GM13977 (cell line): ENCODE measurements around the gene CLDN12.

Source experiments
- DNase-seq: peaks from one replicate; pipeline ENCODE4 v3.0.0; 2012; ENCODE audit warnings: low spot score
- in situ Hi-C: fragments of 300-500 bp; cut with MboI; formaldehyde crosslinking; loops from one replicate; pipeline ENCODE4 v1.12.0; 2022; ENCODE audit warnings: low sequenced_read_pairs, low pct_unique_long_range_greater_than_20kb, mixed read lengths, inconsistent platforms; ENCODE audit not compliant: unreplicated experiment
- TF ChIP-seq, protein P1 (sequence below): IDR thresholded peaks from 2 replicates; pipeline ENCODE4 v1.5.1; 2012; ENCODE audit warnings: mild to moderate bottlenecking, control low read depth; ENCODE audit not compliant: insufficient read depth; ENCODE audit errors: extremely low read depth, missing control alignments

The CLDN12 gene

DNA sequence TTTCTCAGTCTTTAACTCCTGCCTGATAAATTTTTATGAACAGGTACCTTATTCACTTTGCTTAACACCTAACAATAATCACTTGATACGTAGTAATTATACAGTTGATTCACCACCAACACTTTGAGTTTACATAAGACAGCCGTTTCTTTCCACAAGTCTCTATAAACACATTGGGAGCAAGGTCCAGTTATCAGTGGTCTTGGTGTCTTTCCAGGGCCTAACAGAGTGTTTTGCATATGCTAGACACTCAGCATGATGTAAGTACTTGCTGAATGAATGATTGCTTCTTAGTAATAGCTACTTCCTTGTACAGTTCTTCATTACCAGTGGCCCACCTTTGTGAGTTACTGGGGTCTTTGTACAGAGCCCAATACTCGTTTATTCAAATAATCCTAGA, 6.4 kb downstream of the CLDN12 start:
- TF ChIP-seq, protein P1, sequence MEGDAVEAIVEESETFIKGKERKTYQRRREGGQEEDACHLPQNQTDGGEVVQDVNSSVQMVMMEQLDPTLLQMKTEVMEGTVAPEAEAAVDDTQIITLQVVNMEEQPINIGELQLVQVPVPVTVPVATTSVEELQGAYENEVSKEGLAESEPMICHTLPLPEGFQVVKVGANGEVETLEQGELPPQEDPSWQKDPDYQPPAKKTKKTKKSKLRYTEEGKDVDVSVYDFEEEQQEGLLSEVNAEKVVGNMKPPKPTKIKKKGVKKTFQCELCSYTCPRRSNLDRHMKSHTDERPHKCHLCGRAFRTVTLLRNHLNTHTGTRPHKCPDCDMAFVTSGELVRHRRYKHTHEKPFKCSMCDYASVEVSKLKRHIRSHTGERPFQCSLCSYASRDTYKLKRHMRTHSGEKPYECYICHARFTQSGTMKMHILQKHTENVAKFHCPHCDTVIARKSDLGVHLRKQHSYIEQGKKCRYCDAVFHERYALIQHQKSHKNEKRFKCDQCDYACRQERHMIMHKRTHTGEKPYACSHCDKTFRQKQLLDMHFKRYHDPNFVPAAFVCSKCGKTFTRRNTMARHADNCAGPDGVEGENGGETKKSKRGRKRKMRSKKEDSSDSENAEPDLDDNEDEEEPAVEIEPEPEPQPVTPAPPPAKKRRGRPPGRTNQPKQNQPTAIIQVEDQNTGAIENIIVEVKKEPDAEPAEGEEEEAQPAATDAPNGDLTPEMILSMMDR: no peak
- in situ Hi-C loops: no loop called here

DNA sequence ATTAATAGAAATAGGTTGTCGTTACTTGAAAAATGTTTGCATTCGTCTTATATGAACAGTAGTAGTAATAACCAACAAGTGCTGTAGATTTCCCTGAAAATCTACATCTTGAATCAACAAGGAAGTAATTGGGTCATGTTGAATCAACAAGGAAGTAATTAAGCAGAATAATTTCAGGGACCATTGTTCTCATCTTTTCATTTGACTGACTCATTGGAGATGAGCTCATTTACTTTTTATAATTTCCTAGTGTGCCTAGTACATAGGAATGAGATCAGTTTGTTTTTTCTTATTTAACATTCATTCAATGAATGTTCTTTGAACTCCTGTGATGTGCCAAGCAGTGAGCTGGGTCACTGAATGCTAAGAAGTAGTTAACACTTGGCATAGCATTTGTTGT, 8.2 kb downstream of the CLDN12 start:
- in situ Hi-C loops: no loop called here
- TF ChIP-seq, protein P1: no peak

More for the DNA sequence above, 6.4 kb downstream of the CLDN12 start:
- no peak for DNase-seq

DNA sequence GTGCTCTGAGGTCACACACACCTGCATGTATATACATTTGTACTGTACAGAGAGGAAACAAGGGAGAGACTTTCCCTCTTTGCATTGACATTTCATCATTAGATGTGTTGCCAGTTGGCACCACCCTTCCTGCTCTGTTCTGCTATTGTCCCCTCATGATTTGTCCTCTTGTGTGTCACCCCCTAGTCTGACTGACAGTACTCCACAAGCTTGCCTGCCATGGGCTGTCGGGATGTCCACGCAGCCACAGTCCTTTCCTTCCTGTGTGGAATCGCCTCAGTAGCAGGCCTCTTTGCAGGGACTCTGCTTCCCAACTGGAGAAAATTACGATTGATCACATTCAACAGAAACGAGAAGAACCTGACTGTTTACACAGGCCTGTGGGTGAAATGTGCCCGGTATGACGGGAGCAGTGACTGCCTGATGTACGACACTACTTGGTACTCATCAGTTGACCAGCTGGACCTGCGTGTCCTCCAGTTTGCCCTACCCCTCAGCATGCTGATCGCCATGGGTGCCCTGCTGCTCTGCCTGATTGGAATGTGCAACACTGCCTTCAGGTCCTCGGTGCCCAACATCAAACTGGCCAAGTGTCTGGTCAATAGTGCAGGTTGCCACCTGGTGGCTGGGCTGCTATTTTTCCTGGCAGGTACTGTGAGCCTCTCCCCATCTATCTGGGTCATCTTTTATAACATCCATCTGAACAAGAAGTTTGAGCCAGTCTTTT, 9.4 kb downstream of the CLDN12 start:
- DNase-seq: no peak
- TF ChIP-seq, protein P1: peak; percentile 51
- in situ Hi-C loops: no loop called here

More for the DNA sequence above, 8.2 kb downstream of the CLDN12 start:
- DNase-seq: no peak

DNA sequence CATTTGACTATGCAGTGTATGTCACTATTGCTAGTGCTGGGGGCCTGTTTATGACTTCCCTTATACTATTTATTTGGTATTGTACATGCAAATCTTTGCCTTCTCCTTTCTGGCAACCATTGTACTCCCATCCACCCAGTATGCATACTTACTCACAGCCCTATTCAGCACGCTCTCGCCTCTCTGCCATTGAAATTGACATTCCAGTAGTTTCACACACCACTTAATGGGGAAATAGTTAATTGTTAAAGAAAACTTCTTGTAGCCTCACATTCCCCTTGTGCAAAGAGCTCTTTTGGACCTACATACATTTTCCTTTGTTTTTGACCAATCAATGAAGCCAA, 9.9 kb downstream of the CLDN12 start:
- TF ChIP-seq, protein P1: no peak
- in situ Hi-C loops: no loop called here
- DNase-seq: no peak

DNA sequence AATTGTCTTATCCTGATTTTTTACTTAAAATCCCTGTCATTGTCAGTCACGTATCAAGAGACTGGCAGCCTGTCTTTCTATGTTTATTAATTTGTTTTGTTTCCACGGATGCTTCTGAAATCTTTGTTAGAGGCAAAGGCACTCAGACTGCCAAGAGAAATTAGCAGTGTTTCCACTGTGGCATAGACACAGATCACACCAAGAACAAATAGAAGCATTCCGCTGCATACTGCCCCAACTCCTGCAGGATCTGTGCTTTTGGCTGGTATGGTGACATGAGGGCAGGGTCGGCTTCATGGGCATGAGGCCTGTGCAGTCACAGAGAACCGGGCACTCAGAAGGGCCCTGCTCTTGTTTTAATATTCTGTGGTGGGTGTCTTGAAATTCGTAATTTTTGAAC, 18.4 kb downstream of the CLDN12 start:
- TF ChIP-seq, protein P1: no peak
- in situ Hi-C loops: no loop called here
- DNase-seq: no peak

DNA sequence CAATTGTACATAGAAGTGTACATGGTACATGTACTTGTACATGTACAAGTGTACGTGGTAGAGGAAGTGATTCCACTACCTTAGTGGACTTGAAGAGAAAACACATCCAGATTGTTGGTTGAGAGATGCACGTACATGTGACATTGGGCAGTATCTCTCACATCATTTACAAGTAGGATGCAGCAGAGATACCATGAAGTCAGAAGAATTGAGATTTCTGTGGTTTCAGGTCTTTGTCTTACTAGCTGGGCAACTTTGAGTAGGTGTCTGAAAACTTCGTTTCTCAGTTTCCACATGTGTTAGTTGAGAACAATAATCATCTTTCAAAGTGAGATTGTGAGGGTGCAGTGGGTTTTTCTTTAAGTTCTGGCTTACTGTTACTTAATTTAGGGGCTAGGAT, 21.5 kb downstream of the CLDN12 start:
- in situ Hi-C loops: loop anchor here (25.0 kb wide), 1 partner anchor 262 kb away; the partner anchor contains the start of gene STEAP1
- DNase-seq: peak; percentile 56
- TF ChIP-seq, protein P1: no peak
